Measurements from ENCODE around the gene CACNA1G.

DNA sequence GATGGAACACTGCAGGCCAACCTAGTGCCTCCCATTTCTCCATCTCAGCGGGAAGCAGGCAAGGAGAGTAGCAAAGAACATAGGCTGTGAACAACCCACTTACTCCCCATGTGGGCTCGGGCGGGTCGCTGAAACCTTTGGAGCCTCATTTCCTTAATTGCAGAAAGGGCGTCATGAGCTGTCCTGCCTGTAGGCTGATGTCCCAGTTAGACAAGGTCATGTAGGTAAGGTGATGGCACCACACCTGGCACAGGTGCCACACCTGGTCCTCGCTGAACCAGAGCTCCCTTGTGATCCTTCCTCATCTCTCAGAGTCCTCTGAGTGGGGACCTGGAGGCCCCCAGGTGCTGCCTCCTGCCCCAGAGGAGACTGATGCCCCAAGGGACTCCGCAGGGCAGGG lies 97.1 kb downstream of the CACNA1G start:
- TF ChIP-seq CTCF (IDR thresholded peaks at IDR 0.05; ENCODE audit: poor library complexity), result no peak
- no peak for TF ChIP-seq EZH2phosphoT487 (IDR thresholded peaks at IDR 0.05; ENCODE audit: low read depth, severe bottlenecking, unreplicated experiment)

All from hepatocyte (in vitro differentiated cells).